Nephron (organoid): Measurements from ENCODE around the gene NRARP.
A peak's percentile ranks its signal among the peaks of the same experiment; 100 is the strongest.

Experiments
- H3K27ac Mint-ChIP-seq, 3 experiments: 2 replicates each; pipeline ENCODE4 v1.8.0; 2020; ENCODE audit warnings: mixed read lengths in 3 of 3, mild to moderate bottlenecking in 2 of 3, moderate library complexity in 1 of 3
- H3K27me3 Mint-ChIP-seq: 2 replicates; pipeline ENCODE4 v1.8.0; 2021; ENCODE audit warnings: low read depth, mild to moderate bottlenecking, moderate library complexity, mixed read lengths
- H3K36me3 Mint-ChIP-seq: 2 replicates; pipeline ENCODE4 v1.8.0; 2020; ENCODE audit warnings: low read depth, mixed read lengths
- H3K4me1 Mint-ChIP-seq: 2 replicates; pipeline ENCODE4 v1.8.0; 2020; ENCODE audit warnings: mixed read lengths
- H3K4me3 Mint-ChIP-seq, 3 experiments: 2 replicates each; pipeline ENCODE4 v1.8.0; 2020; ENCODE audit warnings: mild to moderate bottlenecking in 3 of 3, mixed read lengths in 3 of 3, moderate library complexity in 2 of 3
- H3K9me3 Mint-ChIP-seq: 2 replicates; pipeline ENCODE4 v1.8.0; 2020; ENCODE audit warnings: mixed read lengths
- TF ChIP-seq, protein P1 (sequence below), 3 experiments: fragments of 200-600 bp; sonication (generic); IDR thresholded peaks; one replicate each; pipeline ENCODE4 v1.5.0; 2021; ENCODE audit warnings: antibody characterized with exemption in 3 of 3; ENCODE audit not compliant: unreplicated experiment in 3 of 3

NRARP gene

DNA sequence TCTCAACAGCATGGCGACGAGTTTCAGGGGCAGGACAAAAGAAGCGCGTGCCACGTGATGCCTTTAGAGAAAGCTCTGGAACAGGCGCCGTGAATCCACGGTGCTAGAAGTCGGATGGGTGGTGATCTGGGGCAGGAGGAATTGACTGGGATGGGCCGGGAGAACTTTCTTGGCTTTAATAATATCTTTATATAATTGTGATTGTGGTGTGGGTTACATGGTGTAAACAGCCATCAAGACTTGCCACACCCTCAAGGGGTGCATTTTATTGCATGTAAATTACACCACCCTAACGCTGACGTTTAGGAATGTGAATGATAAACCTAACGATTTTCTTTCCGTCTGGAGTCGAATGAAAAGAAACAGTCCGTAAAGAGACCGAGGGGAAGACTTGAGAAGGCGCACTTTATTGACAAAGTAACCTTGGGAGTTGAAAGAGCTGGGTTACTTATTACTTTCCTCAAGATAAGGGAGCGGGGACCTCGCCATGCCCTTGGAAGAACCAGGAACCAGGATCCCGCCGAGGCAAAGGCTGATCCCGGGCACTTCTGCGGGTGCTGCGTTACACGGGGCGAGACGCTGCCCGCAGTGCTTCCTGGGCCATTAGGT lies 8.5 kb downstream of the NRARP start:
- Mint-ChIP-seq H3K27ac (peak overlapping the region; percentile 22 to 82 (median 48)), H3K4me3 (peak overlapping the region; percentile 57 to 69 (median 68)), H3K36me3 (no peaks in the 10 kb centered on the region), H3K9me3 (peaks cover 4% of the 10 kb centered on the region), H3K27me3 (peaks cover 23% of the 10 kb centered on the region), H3K4me1 (peaks cover 13% of the 10 kb centered on the region)
- TF ChIP-seq, protein P1, sequence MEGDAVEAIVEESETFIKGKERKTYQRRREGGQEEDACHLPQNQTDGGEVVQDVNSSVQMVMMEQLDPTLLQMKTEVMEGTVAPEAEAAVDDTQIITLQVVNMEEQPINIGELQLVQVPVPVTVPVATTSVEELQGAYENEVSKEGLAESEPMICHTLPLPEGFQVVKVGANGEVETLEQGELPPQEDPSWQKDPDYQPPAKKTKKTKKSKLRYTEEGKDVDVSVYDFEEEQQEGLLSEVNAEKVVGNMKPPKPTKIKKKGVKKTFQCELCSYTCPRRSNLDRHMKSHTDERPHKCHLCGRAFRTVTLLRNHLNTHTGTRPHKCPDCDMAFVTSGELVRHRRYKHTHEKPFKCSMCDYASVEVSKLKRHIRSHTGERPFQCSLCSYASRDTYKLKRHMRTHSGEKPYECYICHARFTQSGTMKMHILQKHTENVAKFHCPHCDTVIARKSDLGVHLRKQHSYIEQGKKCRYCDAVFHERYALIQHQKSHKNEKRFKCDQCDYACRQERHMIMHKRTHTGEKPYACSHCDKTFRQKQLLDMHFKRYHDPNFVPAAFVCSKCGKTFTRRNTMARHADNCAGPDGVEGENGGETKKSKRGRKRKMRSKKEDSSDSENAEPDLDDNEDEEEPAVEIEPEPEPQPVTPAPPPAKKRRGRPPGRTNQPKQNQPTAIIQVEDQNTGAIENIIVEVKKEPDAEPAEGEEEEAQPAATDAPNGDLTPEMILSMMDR (IDR thresholded peaks at IDR 0.05; ENCODE audit: unreplicated experiment in 3 of 3): no peak

DNA sequence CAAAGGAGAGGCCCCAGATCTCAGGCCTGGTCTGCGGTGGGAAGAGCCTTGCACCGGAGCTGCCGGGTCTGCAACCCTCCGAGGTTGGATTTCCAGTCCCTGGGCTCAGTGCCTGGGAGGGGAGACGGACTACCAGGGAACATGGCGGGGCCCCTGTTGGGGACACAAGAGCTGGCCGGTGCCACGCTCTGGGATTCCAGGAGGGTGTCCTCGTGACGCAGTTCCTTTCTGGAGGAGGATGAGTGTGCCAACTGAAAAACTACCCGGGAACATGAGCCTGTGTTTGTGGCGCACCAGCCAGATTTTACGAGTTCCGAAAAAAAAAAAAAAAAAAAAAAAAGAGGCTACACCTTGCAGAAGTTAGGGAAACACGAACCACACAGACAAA lies 9.0 kb downstream of the NRARP start:
- Mint-ChIP-seq H3K9me3 (peaks cover 4% of the 10 kb centered on the region), H3K36me3 (no peaks in the 10 kb centered on the region), H3K4me3 (peak overlapping the region in 2 of 3 experiments; percentile 57 to 69), H3K4me1 (peaks cover 13% of the 10 kb centered on the region), H3K27ac (peak overlapping the region in 1 of 3 experiments; percentile 82), H3K27me3 (peaks cover 18% of the 10 kb centered on the region)
- TF ChIP-seq, protein P1 (IDR thresholded peaks at IDR 0.05; ENCODE audit: unreplicated experiment in 3 of 3): no peak

DNA sequence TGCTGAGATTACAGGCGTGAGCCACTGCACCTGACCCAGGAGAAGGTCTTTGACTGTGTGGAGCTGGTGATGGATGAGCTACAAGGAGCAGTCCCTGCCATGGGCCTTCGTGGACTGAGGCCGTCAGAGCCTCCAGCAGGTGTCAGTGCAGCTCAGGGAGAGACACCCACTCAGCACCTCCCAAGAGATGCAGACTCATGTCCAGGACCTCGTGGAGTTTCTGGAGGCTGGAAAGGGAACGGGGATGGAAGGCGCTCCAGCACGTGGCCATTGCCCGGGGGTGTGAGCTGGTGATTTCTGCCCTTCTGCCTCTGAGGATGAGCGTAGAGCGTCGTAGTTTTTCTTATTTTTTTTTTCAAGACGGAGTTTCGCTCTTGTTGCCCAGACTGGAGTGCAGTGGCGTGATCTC lies 15.1 kb downstream of the NRARP start:
- H3K27me3 Mint-ChIP-seq: peaks cover 19% of the 10 kb centered on the region
- TF ChIP-seq, protein P1 (IDR thresholded peaks at IDR 0.05; ENCODE audit: unreplicated experiment in 3 of 3): peak; percentile 41 to 50 (median 41)
- no peaks in the 10 kb centered on the region for H3K9me3 Mint-ChIP-seq
- peaks cover 4% of the 10 kb centered on the region for H3K36me3 Mint-ChIP-seq
- no peak overlapping the region for H3K27ac Mint-ChIP-seq
- H3K4me3 Mint-ChIP-seq: no peak overlapping the region
- H3K4me1 Mint-ChIP-seq: peaks cover 10% of the 10 kb centered on the region

DNA sequence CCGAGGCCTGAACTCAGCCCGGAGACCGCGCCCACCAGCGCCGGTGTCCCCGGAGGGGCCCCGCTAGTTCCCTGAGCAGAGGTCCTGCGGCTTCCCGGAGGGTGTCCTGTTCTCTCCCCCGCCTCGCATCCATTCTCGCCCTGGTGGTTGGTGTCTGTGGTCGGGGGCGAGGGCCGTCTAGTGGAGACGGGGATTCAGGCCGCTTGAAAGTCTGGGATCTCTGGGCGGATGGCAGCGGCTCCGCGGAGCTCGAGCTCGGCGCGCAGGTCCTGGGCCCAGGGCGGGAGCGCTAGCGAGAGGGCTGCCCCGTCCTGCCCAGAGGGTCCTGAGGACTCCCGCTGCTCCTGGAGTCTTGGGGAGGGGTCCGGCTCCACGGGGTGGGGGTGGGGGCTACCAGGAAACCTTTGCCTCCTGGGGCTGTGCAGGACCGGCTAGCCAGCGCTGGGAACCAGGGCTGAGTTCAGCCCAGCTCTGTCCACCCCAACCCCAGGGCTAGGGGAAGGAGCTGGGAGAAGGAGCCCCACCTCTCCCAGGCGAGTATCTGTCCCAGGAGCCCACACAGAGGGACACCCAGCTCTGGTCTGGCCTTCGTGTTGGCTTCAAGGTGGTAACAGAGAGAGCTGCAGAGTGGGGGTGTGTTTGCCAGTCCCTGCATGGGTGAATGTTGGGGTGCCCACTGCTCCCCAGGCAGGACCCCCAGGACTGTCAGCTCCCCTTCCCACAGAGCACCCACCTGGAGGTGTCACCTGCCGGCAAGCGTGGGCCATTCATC lies 20.5 kb downstream of the NRARP start:
- peaks cover 4% of the 10 kb centered on the region for H3K36me3 Mint-ChIP-seq
- H3K4me3 Mint-ChIP-seq: peak overlapping the region; percentile 52 to 66 (median 54)
- TF ChIP-seq, protein P1 (IDR thresholded peaks at IDR 0.05; ENCODE audit: unreplicated experiment in 3 of 3): no peak
- peaks cover 13% of the 10 kb centered on the region for H3K27me3 Mint-ChIP-seq
- H3K27ac Mint-ChIP-seq: no peak overlapping the region
- peaks cover 13% of the 10 kb centered on the region for H3K4me1 Mint-ChIP-seq
- no peaks in the 10 kb centered on the region for H3K9me3 Mint-ChIP-seq

DNA sequence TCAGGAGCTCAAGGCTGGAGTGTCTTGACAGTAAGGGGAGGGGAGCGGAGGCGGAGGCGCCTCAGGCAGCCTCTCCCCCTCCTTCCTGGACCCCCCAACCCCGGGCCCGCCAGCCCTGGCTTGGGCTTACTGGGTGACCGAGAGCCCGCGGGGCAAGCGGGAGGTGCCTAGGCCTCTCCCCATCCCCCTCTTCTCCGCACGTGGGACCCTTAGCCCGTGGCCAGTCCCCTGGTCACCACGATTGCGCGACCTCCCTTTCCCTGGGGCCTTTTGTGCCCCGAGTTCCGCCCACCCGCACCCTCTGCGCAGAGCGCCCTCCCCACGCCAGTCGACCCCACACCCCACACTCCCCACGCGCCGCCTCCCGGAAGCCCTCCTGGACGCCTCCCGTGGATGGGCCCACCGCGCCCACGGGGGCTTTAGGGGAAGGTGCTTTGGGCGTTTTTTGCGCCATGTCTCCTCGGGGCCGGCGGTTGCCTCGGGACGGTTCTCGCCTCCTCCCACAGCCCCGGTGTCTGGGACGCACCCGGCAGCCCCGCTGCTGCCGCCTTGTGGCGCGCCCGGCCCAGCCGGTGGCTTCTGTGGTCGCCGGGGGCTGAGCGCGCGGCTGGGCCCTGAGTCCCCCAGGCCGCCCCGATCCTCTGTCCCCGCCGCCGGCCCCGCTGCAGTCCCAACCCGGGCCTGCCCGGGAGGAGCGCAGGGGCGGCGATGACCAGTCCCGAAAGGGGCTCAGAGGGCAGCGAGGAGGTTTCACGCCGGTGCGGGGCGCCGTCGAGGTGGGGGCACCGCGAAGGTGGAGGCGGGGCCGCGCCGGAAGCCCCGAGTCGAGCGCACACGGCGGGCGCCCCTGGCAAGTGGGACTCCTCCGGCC lies 21.4 kb downstream of the NRARP start:
- H3K27me3 Mint-ChIP-seq: peaks cover 13% of the 10 kb centered on the region
- H3K4me1 Mint-ChIP-seq: peaks cover 15% of the 10 kb centered on the region
- no peak overlapping the region for H3K4me3 Mint-ChIP-seq
- H3K27ac Mint-ChIP-seq: no peak overlapping the region
- TF ChIP-seq, protein P1 (IDR thresholded peaks at IDR 0.05; ENCODE audit: unreplicated experiment in 3 of 3): peak; percentile 48 to 75 (median 51)
- H3K36me3 Mint-ChIP-seq: peaks cover 4% of the 10 kb centered on the region
- no peaks in the 10 kb centered on the region for H3K9me3 Mint-ChIP-seq
